Inflammatory macrophage treated with lipopolysaccharide for 1 hour (primary cell): ENCODE results near the gene NEURL2.

Experiments used
- DNase-seq, 2 donors: peaks; one replicate each; pipeline ENCODE4 v3.0.0-alpha.2; 2020 to 2022

The NEURL2 gene

GRCh38 chr20:45840700-45841198 is 50.3 kb downstream of the NEURL2 start:
- DNase-seq, result no peak
